WTC11 (cell line): Measurements from ENCODE around the gene OGDHL. TPM values are rescaled to one million over a fixed set of nuclear protein-coding genes. Genes with fewer than 3 reads are reported as not detected.

ENCODE experiments used
- ATAC-seq: fragments of 200-7000 bp; cut with Tn5 transposase; 2 replicates; pipeline ENCODE4 v1.10.0; 2021; ENCODE audit warnings: mild to moderate bottlenecking, moderate library complexity
- Bru-seq: library from RNA; stranded (reverse); fragments of 400-500 nt; gene quantifications from one replicate; lab custom pipeline; 2021; lab: Mats Ljungman, UMichigan
- CTCF ChIA-PET: fragments of 300-600 bp; sonication (Branson Sonifier 250); formaldehyde crosslinking; loops from one replicate; lab custom pipeline; 2021; ENCODE audit warnings: antibody characterized with exemption; lab: Charles Lee
- POLR2A ChIA-PET: fragments of 350-600 bp; sonication (Branson Sonifier 250); formaldehyde crosslinking; loops from one replicate; lab custom pipeline; 2021; ENCODE audit warnings: antibody characterized with exemption; lab: Charles Lee
- DNase-seq: peaks from one replicate; pipeline ENCODE4 v3.0.0; 2021; ENCODE audit warnings: low spot score
- H3K27ac Mint-ChIP-seq: 2 replicates; pipeline ENCODE4 v1.8.0; 2021; ENCODE audit warnings: mixed read lengths
- H3K27me3 Mint-ChIP-seq: 2 replicates; pipeline ENCODE4 v1.8.0; 2021; ENCODE audit warnings: low read depth, mild to moderate bottlenecking, moderate library complexity, mixed read lengths
- H3K36me3 Mint-ChIP-seq: 2 replicates; pipeline ENCODE4 v1.8.0; 2021; ENCODE audit warnings: mixed read lengths
- H3K4me1 Mint-ChIP-seq: 2 replicates; pipeline ENCODE4 v1.8.0; 2022; ENCODE audit warnings: mixed read lengths
- H3K4me3 Mint-ChIP-seq: 2 replicates; pipeline ENCODE4 v1.8.0; 2021; ENCODE audit warnings: mild to moderate bottlenecking, moderate library complexity, mixed read lengths
- H3K9me3 Mint-ChIP-seq: 2 replicates; pipeline ENCODE4 v1.8.0; 2021; ENCODE audit warnings: mixed read lengths
- CBFB ChIP-seq: sonication (generic); formaldehyde crosslinking; IDR thresholded peaks from 2 replicates; pipeline ENCODE4 v1.8.1; 2022; ENCODE audit warnings: mild to moderate bottlenecking, low read depth, missing genetic modification reagents
- E2F1 ChIP-seq: sonication (generic); formaldehyde crosslinking; IDR thresholded peaks from 2 replicates; pipeline ENCODE4 v1.8.0; 2022; ENCODE audit warnings: mild to moderate bottlenecking, missing genetic modification reagents
- E2F5 ChIP-seq: sonication (generic); formaldehyde crosslinking; IDR thresholded peaks from 2 replicates; pipeline ENCODE4 v1.8.1; 2022; ENCODE audit warnings: mild to moderate bottlenecking, moderate library complexity, missing genetic modification reagents
- ESRRA ChIP-seq: sonication (generic); formaldehyde crosslinking; IDR thresholded peaks from 2 replicates; pipeline ENCODE4 v1.8.1; 2022; ENCODE audit warnings: mild to moderate bottlenecking, missing genetic modification reagents, borderline replicate concordance
- FOXK1 ChIP-seq: sonication (generic); formaldehyde crosslinking; IDR thresholded peaks from 2 replicates; pipeline ENCODE4 v1.8.0; 2022; ENCODE audit warnings: mild to moderate bottlenecking, moderate library complexity, missing genetic modification reagents
- HMGA2 ChIP-seq: fragments of 250-450 bp; sonication (Bioruptor Pico); IDR thresholded peaks from 2 replicates; pipeline ENCODE4 v1.4.0; 2021; ENCODE audit warnings: mild to moderate bottlenecking, moderate library complexity
- JUN ChIP-seq: sonication (generic); formaldehyde crosslinking; IDR thresholded peaks from 2 replicates; pipeline ENCODE4 v1.8.0; 2023; ENCODE audit warnings: mild to moderate bottlenecking, missing genetic modification reagents
- KAT7 ChIP-seq: sonication (generic); formaldehyde crosslinking; IDR thresholded peaks from 2 replicates; pipeline ENCODE4 v1.8.1; 2023; ENCODE audit warnings: missing genetic modification reagents, mild to moderate bottlenecking, borderline replicate concordance
- NR1H2 ChIP-seq: sonication (generic); formaldehyde crosslinking; IDR thresholded peaks from 2 replicates; pipeline ENCODE4 v1.9.0; 2021; ENCODE audit warnings: mild to moderate bottlenecking, moderate library complexity, missing genetic modification reagents
- NR2C2 ChIP-seq: sonication (generic); formaldehyde crosslinking; IDR thresholded peaks from 2 replicates; pipeline ENCODE4 v1.8.0; 2022; ENCODE audit warnings: mild to moderate bottlenecking, missing genetic modification reagents
- NR3C1 ChIP-seq: sonication (generic); formaldehyde crosslinking; conservative IDR thresholded peaks from 2 replicates; pipeline ENCODE4 v1.8.1; 2023; ENCODE audit warnings: low read depth, mild to moderate bottlenecking, missing genetic modification reagents
- PRDM15 ChIP-seq: sonication (generic); formaldehyde crosslinking; IDR thresholded peaks from 2 replicates; pipeline ENCODE4 v1.8.0; 2022; ENCODE audit warnings: missing genetic modification reagents
- RELA ChIP-seq: sonication (generic); formaldehyde crosslinking; IDR thresholded peaks from 2 replicates; pipeline ENCODE4 v1.8.1; 2022; ENCODE audit warnings: missing genetic modification reagents, mild to moderate bottlenecking, borderline replicate concordance
- TP53 ChIP-seq: sonication (generic); formaldehyde crosslinking; IDR thresholded peaks from 2 replicates; pipeline ENCODE4 v1.8.1; 2023; ENCODE audit warnings: mild to moderate bottlenecking, missing genetic modification reagents
- USF2 ChIP-seq: sonication (generic); formaldehyde crosslinking; IDR thresholded peaks from 2 replicates; pipeline ENCODE4 v1.8.1; 2023; ENCODE audit warnings: mild to moderate bottlenecking, missing genetic modification reagents, moderate library complexity
- ZBTB21 ChIP-seq: sonication (generic); formaldehyde crosslinking; IDR thresholded peaks from 2 replicates; pipeline ENCODE4 v1.8.1; 2023; ENCODE audit warnings: mild to moderate bottlenecking, missing genetic modification reagents, borderline replicate concordance
- ZNF219 ChIP-seq: sonication (generic); formaldehyde crosslinking; IDR thresholded peaks from 2 replicates; pipeline ENCODE4 v1.8.0; 2023; ENCODE audit warnings: missing genetic modification reagents, mild to moderate bottlenecking, borderline replicate concordance
- ZNF317 ChIP-seq: sonication (generic); formaldehyde crosslinking; IDR thresholded peaks from 2 replicates; pipeline ENCODE4 v1.8.1; 2023; ENCODE audit warnings: low read depth, mild to moderate bottlenecking, moderate library complexity, missing genetic modification reagents, borderline replicate concordance
- ZNF416 ChIP-seq: fragments of 250-450 bp; sonication (Bioruptor Pico); IDR thresholded peaks from 2 replicates; pipeline ENCODE4 v1.9.0; 2021; ENCODE audit warnings: mild to moderate bottlenecking, inconsistent platforms
- ZNF425 ChIP-seq: fragments of 250-450 bp; sonication (Bioruptor Pico); conservative IDR thresholded peaks from 2 replicates; pipeline ENCODE4 v1.9.0; 2021; ENCODE audit warnings: mild to moderate bottlenecking
- long read RNA-seq, 3 experiments: library from RNA in 1 of 3; library from capped mRNA in 1 of 3; library from polyadenylated mRNA in 1 of 3; unstranded in 2 of 3; stranded (forward) in 1 of 3; transcript quantifications; one replicate each; pipeline ENCODE4 v2.0.0, GENCODE V29; 2021
- total RNA-seq: library from RNA; stranded (reverse); gene quantifications from 3 replicates; pipeline ENCODE4 v1.2.3, GENCODE V29; 2021
- TF ChIP-seq, protein P1 (sequence below): sonication (generic); formaldehyde crosslinking; IDR thresholded peaks from 2 replicates; pipeline ENCODE4 v1.8.1; 2022; ENCODE audit warnings: low read depth, missing genetic modification reagents, borderline replicate concordance
- TF ChIP-seq, protein P2 (sequence below): sonication (generic); formaldehyde crosslinking; IDR thresholded peaks from 2 replicates; pipeline ENCODE4 v1.8.1; 2023; ENCODE audit warnings: mild to moderate bottlenecking, missing genetic modification reagents, moderate library complexity

OGDHL gene
- total RNA-seq (35.1 to 42.0 TPM (median 36.5 TPM) in 3 replicates), Bru-seq, nascent RNA (percentile 63 among the genes with signal in this experiment)
- long read RNA-seq, experiment 1, transcript OGDHL-201 (23 exons, 3,704 nt) = major isoform, 40 of 109 reads
- long read RNA-seq, experiment 1, partial matches to known transcripts = 24 of 109 reads
- long read RNA-seq, experiment 1, other reads (novel, unspliced or antisense) = 41 of 109 reads
- long read RNA-seq, experiment 2, transcript OGDHL-201 (23 exons, 3,704 nt) = major isoform, 7 of 41 reads
- long read RNA-seq, experiment 2, partial matches to known transcripts = 20 of 41 reads
- long read RNA-seq, experiment 2, other reads (novel, unspliced or antisense) = 13 of 41 reads
- long read RNA-seq, experiment 3, partial matches to known transcripts = 0 of 1 reads
- long read RNA-seq, experiment 3, other reads (novel, unspliced or antisense) = 1 of 1 reads

DNA sequence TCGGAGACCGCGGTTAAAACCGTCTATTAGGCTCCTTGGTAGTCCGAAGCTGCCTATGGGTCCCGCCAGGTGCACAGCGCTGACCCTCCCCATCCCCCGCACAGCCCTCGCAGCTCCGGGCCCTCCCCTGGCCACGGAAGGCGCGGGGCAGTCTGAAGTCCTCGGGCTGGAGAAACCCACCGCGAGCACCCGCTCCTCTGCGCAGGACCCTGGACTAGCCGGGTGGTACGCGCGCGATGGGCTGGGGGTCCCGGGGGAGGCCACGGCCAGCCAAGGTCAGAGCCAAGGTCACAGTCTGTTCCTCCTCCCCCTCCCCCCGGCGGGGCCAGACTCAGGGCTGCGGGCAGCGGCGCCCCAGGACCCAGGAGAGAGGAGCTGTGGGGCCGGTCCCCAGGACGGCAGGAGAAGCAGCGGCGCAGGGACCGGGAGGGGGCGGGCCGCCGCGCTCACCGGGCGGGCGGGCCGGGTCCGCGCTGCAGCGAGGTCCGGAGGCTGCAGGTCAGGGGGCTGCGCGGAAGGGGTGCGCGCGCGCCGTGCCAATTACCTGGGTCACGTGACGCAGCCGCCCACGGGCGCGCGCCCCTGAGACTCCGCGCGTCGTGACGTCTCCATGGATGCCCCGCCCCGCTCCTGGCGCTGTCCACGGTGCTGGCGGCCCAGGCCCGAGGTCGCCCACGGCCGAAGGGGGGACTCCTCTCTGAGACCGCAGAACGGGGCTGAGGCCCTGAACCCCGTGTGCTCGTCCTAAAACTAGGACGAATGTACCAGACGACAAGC is at the start of gene OGDHL:
Gene OGDHL (minus strand): TSS at position 535 of the 777 bp plus-strand sequence. CDS start 3,731 bp downstream, outside the sequence.
- peak; percentile 83 for DNase-seq
- Mint-ChIP-seq H3K4me1 (peaks cover 16% of the 10 kb centered on the region), H3K9me3 (peaks cover 8% of the 10 kb centered on the region), H3K4me3 (peak within 1 kb of the TSS; percentile 67), H3K36me3 (0 out of 2 replicates have a peak, but pooled peaks cover 2% of the 10 kb centered on the region), H3K27me3 (peaks cover 17% of the 10 kb centered on the region), H3K27ac (no peak within 1 kb of the TSS)
- ChIA-PET POLR2A (no interaction called here), CTCF (interaction anchor here (0.9 to 1.0 kb wide), 2 partner anchors 17 to 21 kb away, joined by 3 read pairs; no protein-coding TSS in a partner anchor)
- peak; percentile 79 for ATAC-seq
- TF ChIP-seq NR3C1 (CRISPR knock-in tag) (0 out of 2 replicates have a peak, but pooled peaks have one; percentile 33), NR1H2 (no peak), ZNF416 (no peak), ZNF219 (CRISPR knock-in tag) (peak; percentile 94; the same call in 1 of the 2 replicates), RELA (CRISPR knock-in tag) (peak; percentile 97), HMGA2 (CRISPR knock-in tag) (no peak), E2F1 (CRISPR knock-in tag) (peak; percentile 80; the same call in 1 of the 2 replicates), E2F5 (CRISPR knock-in tag) (peak; percentile 93), TP53 (peak; percentile 94; the same call in 1 of the 2 replicates), FOXK1 (CRISPR knock-in tag) (peak; percentile 96), USF2 (CRISPR knock-in tag) (peak; percentile 98), JUN (peak; percentile 91; the same call in 1 of the 2 replicates), KAT7 (CRISPR knock-in tag) (peak; percentile 88; the same call in 1 of the 2 replicates), PRDM15 (CRISPR knock-in tag) (peak; percentile 48; the same call in 1 of the 2 replicates), CBFB (CRISPR knock-in tag) (0 out of 2 replicates have a peak, but pooled peaks have one; percentile 74), ZNF317 (no peak), ZNF425 (CRISPR knock-in tag) (no peak), NR2C2 (peak; percentile 50), ZBTB21 (CRISPR knock-in tag) (peak; percentile 86; the same call in 1 of the 2 replicates), ESRRA (CRISPR knock-in tag) (peak; percentile 99)
- TF ChIP-seq, protein P1, sequence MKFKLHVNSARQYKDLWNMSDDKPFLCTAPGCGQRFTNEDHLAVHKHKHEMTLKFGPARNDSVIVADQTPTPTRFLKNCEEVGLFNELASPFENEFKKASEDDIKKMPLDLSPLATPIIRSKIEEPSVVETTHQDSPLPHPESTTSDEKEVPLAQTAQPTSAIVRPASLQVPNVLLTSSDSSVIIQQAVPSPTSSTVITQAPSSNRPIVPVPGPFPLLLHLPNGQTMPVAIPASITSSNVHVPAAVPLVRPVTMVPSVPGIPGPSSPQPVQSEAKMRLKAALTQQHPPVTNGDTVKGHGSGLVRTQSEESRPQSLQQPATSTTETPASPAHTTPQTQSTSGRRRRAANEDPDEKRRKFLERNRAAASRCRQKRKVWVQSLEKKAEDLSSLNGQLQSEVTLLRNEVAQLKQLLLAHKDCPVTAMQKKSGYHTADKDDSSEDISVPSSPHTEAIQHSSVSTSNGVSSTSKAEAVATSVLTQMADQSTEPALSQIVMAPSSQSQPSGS = peak; percentile 52; the same call in 1 of the 2 replicates
- TF ChIP-seq, protein P2, sequence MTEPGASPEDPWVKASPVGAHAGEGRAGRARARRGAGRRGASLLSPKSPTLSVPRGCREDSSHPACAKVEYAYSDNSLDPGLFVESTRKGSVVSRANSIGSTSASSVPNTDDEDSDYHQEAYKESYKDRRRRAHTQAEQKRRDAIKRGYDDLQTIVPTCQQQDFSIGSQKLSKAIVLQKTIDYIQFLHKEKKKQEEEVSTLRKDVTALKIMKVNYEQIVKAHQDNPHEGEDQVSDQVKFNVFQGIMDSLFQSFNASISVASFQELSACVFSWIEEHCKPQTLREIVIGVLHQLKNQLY (CRISPR knock-in tag) = no peak
